WTC11 (cell line): ENCODE measurements around the gene PA2G4. TPM values are rescaled to one million over a fixed set of nuclear protein-coding genes. Genes with fewer than 3 reads are reported as not detected.
A peak's percentile ranks its signal among the peaks of the same experiment; 100 is the strongest.

Experiments
- CBFB ChIP-seq: sonication (generic); formaldehyde crosslinking; IDR thresholded peaks from 2 replicates; pipeline ENCODE4 v1.8.1; 2022; ENCODE audit warnings: mild to moderate bottlenecking, low read depth, missing genetic modification reagents
- ELF4 ChIP-seq: sonication (generic); formaldehyde crosslinking; IDR thresholded peaks from 2 replicates; pipeline ENCODE4 v1.8.1; 2022; ENCODE audit warnings: low read depth, mild to moderate bottlenecking, moderate library complexity, missing genetic modification reagents
- GABPB1 ChIP-seq: sonication (generic); formaldehyde crosslinking; IDR thresholded peaks from 2 replicates; pipeline ENCODE4 v1.8.1; 2023; ENCODE audit warnings: mild to moderate bottlenecking, missing genetic modification reagents
- JAZF1 ChIP-seq: fragments of 250-450 bp; sonication (Bioruptor Pico); IDR thresholded peaks from 2 replicates; pipeline ENCODE4 v1.9.0; 2021; ENCODE audit warnings: moderate library complexity, mild to moderate bottlenecking, inconsistent platforms
- JUN ChIP-seq: sonication (generic); formaldehyde crosslinking; IDR thresholded peaks from 2 replicates; pipeline ENCODE4 v1.8.0; 2023; ENCODE audit warnings: mild to moderate bottlenecking, missing genetic modification reagents
- MXD4 ChIP-seq: fragments of 250-450 bp; sonication (Bioruptor Pico); IDR thresholded peaks from 2 replicates; pipeline ENCODE4 v1.8.0; 2021; ENCODE audit warnings: mild to moderate bottlenecking, moderate library complexity, borderline replicate concordance
- NFYB ChIP-seq: sonication (generic); formaldehyde crosslinking; conservative IDR thresholded peaks from 2 replicates; pipeline ENCODE4 v1.8.0; 2022; ENCODE audit warnings: low read depth, missing genetic modification reagents
- PRRX2 ChIP-seq: fragments of 250-450 bp; sonication (Bioruptor Pico); IDR thresholded peaks from 2 replicates; pipeline ENCODE4 v1.8.0; 2021; ENCODE audit warnings: mild to moderate bottlenecking
- RELA ChIP-seq: sonication (generic); formaldehyde crosslinking; IDR thresholded peaks from 2 replicates; pipeline ENCODE4 v1.8.1; 2022; ENCODE audit warnings: missing genetic modification reagents, mild to moderate bottlenecking, borderline replicate concordance
- RORB ChIP-seq: fragments of 250-450 bp; sonication (Bioruptor Pico); IDR thresholded peaks from 2 replicates; pipeline ENCODE4 v1.9.0; 2021; ENCODE audit warnings: mild to moderate bottlenecking
- SOX15 ChIP-seq: fragments of 250-450 bp; sonication (Bioruptor Pico); IDR thresholded peaks from 2 replicates; pipeline ENCODE4 v1.9.0; 2021; ENCODE audit warnings: mild to moderate bottlenecking
- TEAD4 ChIP-seq: sonication (generic); formaldehyde crosslinking; IDR thresholded peaks from 2 replicates; pipeline ENCODE4 v1.8.0; 2022; ENCODE audit warnings: mild to moderate bottlenecking, missing genetic modification reagents
- ZNF121 ChIP-seq: sonication (generic); formaldehyde crosslinking; IDR thresholded peaks from 2 replicates; pipeline ENCODE4 v1.8.0; 2023; ENCODE audit warnings: missing genetic modification reagents
- ZNF671 ChIP-seq: fragments of 250-450 bp; sonication (Bioruptor Pico); IDR thresholded peaks from 2 replicates; pipeline ENCODE4 v1.8.0; 2021; ENCODE audit warnings: mild to moderate bottlenecking
- total RNA-seq: library from RNA; stranded (reverse); gene quantifications from 3 replicates; pipeline ENCODE4 v1.2.3, GENCODE V29; 2021
- TF ChIP-seq, protein P1 (sequence below): sonication (generic); formaldehyde crosslinking; IDR thresholded peaks from 2 replicates; pipeline ENCODE4 v1.8.0; 2023; ENCODE audit warnings: mild to moderate bottlenecking, missing genetic modification reagents
- TF ChIP-seq, protein P2 (sequence below): sonication (generic); formaldehyde crosslinking; IDR thresholded peaks from 2 replicates; pipeline ENCODE4 v1.8.1; 2023; ENCODE audit warnings: mild to moderate bottlenecking, moderate library complexity, missing genetic modification reagents
- TF ChIP-seq, protein P3 (sequence below): sonication (generic); formaldehyde crosslinking; IDR thresholded peaks from 2 replicates; pipeline ENCODE4 v1.8.0; 2022; ENCODE audit warnings: missing genetic modification reagents
- TF ChIP-seq, protein P4 (sequence below): sonication (generic); formaldehyde crosslinking; IDR thresholded peaks from 2 replicates; pipeline ENCODE4 v1.8.1; 2023; ENCODE audit warnings: mild to moderate bottlenecking, missing genetic modification reagents
- TF ChIP-seq, protein P5 (sequence below): sonication (generic); formaldehyde crosslinking; IDR thresholded peaks from 2 replicates; pipeline ENCODE4 v1.8.0; 2022; ENCODE audit warnings: mild to moderate bottlenecking, missing genetic modification reagents
- TF ChIP-seq, protein P6 (sequence below): sonication (generic); formaldehyde crosslinking; IDR thresholded peaks from 2 replicates; pipeline ENCODE4 v1.8.1; 2022; ENCODE audit warnings: low read depth, missing genetic modification reagents, borderline replicate concordance
- TF ChIP-seq, protein P7 (sequence below): sonication (generic); formaldehyde crosslinking; IDR thresholded peaks from 2 replicates; pipeline ENCODE4 v1.8.1; 2023; ENCODE audit warnings: mild to moderate bottlenecking, missing genetic modification reagents, borderline replicate concordance

PA2G4 gene
- total RNA-seq, 1 experiment from 2014 or later, result 249 TPM

DNA sequence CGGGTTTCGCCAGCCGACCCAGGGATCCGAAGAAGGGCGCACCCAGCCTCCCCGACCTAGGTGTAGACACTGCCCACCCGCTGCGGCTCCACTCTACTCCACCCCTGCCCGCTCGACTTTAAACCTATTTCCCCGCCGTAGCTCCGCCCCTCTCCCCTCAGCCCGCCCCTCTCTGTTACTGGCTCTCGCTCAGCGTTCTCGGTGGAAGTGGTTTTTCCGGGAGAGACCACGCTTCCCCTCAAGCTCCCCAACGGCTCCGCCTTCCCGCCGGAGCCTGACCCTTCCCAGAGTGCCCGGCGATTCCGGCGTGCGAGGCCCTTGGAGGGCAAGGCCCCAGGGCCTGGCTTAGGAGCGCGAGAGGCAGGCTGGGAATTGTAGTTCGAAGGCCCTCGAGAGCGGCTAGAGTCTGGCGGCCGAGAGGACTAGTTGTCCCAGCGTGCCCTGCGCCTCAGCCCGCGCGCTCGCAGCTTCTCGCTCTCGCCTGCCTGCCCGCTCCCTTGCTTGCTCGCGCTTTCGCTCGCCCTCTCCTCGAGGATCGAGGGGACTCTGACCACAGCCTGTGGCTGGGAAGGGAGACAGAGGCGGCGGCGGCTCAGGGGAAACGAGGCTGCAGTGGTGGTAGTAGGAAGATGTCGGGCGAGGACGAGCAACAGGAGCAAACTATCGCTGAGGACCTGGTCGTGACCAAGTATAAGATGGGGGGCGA lies at the start of gene PA2G4 (continued):
- TF ChIP-seq, protein P1, sequence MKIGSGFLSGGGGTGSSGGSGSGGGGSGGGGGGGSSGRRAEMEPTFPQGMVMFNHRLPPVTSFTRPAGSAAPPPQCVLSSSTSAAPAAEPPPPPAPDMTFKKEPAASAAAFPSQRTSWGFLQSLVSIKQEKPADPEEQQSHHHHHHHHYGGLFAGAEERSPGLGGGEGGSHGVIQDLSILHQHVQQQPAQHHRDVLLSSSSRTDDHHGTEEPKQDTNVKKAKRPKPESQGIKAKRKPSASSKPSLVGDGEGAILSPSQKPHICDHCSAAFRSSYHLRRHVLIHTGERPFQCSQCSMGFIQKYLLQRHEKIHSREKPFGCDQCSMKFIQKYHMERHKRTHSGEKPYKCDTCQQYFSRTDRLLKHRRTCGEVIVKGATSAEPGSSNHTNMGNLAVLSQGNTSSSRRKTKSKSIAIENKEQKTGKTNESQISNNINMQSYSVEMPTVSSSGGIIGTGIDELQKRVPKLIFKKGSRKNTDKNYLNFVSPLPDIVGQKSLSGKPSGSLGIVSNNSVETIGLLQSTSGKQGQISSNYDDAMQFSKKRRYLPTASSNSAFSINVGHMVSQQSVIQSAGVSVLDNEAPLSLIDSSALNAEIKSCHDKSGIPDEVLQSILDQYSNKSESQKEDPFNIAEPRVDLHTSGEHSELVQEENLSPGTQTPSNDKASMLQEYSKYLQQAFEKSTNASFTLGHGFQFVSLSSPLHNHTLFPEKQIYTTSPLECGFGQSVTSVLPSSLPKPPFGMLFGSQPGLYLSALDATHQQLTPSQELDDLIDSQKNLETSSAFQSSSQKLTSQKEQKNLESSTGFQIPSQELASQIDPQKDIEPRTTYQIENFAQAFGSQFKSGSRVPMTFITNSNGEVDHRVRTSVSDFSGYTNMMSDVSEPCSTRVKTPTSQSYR (CRISPR knock-in tag), result no peak
- TF ChIP-seq, protein P2, sequence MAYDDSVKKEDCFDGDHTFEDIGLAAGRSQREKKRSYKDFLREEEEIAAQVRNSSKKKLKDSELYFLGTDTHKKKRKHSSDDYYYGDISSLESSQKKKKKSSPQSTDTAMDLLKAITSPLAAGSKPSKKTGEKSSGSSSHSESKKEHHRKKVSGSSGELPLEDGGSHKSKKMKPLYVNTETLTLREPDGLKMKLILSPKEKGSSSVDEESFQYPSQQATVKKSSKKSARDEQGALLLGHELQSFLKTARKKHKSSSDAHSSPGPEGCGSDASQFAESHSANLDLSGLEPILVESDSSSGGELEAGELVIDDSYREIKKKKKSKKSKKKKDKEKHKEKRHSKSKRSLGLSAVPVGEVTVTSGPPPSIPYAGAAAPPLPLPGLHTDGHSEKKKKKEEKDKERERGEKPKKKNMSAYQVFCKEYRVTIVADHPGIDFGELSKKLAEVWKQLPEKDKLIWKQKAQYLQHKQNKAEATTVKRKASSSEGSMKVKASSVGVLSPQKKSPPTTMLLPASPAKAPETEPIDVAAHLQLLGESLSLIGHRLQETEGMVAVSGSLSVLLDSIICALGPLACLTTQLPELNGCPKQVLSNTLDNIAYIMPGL (CRISPR knock-in tag), result no peak; the same call in 1 of the 2 replicates
- TF ChIP-seq JUN (CRISPR knock-in tag) (no peak), ELF4 (CRISPR knock-in tag) (no peak), CBFB (CRISPR knock-in tag) (peak; percentile 83; the same call in 1 of the 2 replicates), PRRX2 (CRISPR knock-in tag) (no peak), RORB (no peak), ZNF671 (no peak), MXD4 (CRISPR knock-in tag) (no peak), SOX15 (CRISPR knock-in tag) (no peak), JAZF1 (CRISPR knock-in tag) (no peak), ZNF121 (no peak), TEAD4 (CRISPR knock-in tag) (no peak), RELA (CRISPR knock-in tag) (no peak), NFYB (no peak), GABPB1 (peak; percentile 2)
- TF ChIP-seq, protein P3, sequence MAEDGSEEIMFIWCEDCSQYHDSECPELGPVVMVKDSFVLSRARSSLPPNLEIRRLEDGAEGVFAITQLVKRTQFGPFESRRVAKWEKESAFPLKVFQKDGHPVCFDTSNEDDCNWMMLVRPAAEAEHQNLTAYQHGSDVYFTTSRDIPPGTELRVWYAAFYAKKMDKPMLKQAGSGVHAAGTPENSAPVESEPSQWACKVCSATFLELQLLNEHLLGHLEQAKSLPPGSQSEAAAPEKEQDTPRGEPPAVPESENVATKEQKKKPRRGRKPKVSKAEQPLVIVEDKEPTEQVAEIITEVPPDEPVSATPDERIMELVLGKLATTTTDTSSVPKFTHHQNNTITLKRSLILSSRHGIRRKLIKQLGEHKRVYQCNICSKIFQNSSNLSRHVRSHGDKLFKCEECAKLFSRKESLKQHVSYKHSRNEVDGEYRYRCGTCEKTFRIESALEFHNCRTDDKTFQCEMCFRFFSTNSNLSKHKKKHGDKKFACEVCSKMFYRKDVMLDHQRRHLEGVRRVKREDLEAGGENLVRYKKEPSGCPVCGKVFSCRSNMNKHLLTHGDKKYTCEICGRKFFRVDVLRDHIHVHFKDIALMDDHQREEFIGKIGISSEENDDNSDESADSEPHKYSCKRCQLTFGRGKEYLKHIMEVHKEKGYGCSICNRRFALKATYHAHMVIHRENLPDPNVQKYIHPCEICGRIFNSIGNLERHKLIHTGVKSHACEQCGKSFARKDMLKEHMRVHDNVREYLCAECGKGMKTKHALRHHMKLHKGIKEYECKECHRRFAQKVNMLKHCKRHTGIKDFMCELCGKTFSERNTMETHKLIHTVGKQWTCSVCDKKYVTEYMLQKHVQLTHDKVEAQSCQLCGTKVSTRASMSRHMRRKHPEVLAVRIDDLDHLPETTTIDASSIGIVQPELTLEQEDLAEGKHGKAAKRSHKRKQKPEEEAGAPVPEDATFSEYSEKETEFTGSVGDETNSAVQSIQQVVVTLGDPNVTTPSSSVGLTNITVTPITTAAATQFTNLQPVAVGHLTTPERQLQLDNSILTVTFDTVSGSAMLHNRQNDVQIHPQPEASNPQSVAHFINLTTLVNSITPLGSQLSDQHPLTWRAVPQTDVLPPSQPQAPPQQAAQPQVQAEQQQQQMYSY, result no peak
- TF ChIP-seq, protein P4, sequence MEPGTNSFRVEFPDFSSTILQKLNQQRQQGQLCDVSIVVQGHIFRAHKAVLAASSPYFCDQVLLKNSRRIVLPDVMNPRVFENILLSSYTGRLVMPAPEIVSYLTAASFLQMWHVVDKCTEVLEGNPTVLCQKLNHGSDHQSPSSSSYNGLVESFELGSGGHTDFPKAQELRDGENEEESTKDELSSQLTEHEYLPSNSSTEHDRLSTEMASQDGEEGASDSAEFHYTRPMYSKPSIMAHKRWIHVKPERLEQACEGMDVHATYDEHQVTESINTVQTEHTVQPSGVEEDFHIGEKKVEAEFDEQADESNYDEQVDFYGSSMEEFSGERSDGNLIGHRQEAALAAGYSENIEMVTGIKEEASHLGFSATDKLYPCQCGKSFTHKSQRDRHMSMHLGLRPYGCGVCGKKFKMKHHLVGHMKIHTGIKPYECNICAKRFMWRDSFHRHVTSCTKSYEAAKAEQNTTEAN (CRISPR knock-in tag), result no peak; the same call in 1 of the 2 replicates
- TF ChIP-seq, protein P5, sequence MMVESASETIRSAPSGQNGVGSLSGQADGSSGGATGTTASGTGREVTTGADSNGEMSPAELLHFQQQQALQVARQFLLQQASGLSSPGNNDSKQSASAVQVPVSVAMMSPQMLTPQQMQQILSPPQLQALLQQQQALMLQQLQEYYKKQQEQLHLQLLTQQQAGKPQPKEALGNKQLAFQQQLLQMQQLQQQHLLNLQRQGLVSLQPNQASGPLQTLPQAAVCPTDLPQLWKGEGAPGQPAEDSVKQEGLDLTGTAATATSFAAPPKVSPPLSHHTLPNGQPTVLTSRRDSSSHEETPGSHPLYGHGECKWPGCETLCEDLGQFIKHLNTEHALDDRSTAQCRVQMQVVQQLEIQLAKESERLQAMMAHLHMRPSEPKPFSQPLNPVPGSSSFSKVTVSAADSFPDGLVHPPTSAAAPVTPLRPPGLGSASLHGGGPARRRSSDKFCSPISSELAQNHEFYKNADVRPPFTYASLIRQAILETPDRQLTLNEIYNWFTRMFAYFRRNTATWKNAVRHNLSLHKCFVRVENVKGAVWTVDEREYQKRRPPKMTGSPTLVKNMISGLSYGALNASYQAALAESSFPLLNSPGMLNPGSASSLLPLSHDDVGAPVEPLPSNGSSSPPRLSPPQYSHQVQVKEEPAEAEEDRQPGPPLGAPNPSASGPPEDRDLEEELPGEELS (CRISPR knock-in tag), result peak; percentile 46
- TF ChIP-seq, protein P6, sequence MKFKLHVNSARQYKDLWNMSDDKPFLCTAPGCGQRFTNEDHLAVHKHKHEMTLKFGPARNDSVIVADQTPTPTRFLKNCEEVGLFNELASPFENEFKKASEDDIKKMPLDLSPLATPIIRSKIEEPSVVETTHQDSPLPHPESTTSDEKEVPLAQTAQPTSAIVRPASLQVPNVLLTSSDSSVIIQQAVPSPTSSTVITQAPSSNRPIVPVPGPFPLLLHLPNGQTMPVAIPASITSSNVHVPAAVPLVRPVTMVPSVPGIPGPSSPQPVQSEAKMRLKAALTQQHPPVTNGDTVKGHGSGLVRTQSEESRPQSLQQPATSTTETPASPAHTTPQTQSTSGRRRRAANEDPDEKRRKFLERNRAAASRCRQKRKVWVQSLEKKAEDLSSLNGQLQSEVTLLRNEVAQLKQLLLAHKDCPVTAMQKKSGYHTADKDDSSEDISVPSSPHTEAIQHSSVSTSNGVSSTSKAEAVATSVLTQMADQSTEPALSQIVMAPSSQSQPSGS (CRISPR knock-in tag), result no peak
- TF ChIP-seq, protein P7, sequence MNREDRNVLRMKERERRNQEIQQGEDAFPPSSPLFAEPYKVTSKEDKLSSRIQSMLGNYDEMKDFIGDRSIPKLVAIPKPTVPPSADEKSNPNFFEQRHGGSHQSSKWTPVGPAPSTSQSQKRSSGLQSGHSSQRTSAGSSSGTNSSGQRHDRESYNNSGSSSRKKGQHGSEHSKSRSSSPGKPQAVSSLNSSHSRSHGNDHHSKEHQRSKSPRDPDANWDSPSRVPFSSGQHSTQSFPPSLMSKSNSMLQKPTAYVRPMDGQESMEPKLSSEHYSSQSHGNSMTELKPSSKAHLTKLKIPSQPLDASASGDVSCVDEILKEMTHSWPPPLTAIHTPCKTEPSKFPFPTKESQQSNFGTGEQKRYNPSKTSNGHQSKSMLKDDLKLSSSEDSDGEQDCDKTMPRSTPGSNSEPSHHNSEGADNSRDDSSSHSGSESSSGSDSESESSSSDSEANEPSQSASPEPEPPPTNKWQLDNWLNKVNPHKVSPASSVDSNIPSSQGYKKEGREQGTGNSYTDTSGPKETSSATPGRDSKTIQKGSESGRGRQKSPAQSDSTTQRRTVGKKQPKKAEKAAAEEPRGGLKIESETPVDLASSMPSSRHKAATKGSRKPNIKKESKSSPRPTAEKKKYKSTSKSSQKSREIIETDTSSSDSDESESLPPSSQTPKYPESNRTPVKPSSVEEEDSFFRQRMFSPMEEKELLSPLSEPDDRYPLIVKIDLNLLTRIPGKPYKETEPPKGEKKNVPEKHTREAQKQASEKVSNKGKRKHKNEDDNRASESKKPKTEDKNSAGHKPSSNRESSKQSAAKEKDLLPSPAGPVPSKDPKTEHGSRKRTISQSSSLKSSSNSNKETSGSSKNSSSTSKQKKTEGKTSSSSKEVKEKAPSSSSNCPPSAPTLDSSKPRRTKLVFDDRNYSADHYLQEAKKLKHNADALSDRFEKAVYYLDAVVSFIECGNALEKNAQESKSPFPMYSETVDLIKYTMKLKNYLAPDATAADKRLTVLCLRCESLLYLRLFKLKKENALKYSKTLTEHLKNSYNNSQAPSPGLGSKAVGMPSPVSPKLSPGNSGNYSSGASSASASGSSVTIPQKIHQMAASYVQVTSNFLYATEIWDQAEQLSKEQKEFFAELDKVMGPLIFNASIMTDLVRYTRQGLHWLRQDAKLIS (CRISPR knock-in tag), result no peak
